Retinal pigment epithelial cell (primary cell): Measurements from ENCODE around the gene TTLL3.
"Not testable (repeated sequence)": the region's sequence is repeated elsewhere in the genome, so short reads cannot be mapped to it uniquely, and the experiment has no call there.

Source experiments
- DNase-seq: peaks from one replicate; pipeline ENCODE4 v3.0.0-alpha.2; 2010; ENCODE audit warnings: low read depth
- H3K4me3 ChIP-seq: 2 replicates; pipeline ENCODE4 v1.5.1; 2011; ENCODE audit warnings: mild to moderate bottlenecking, low read length, control low read depth, moderate library complexity
- TF ChIP-seq, protein P1 (sequence below): conservative IDR thresholded peaks from 2 replicates; pipeline ENCODE4 v1.5.1; 2011; ENCODE audit warnings: low read depth, low read length, control low read depth, inconsistent platforms

Gene TTLL3

DNA sequence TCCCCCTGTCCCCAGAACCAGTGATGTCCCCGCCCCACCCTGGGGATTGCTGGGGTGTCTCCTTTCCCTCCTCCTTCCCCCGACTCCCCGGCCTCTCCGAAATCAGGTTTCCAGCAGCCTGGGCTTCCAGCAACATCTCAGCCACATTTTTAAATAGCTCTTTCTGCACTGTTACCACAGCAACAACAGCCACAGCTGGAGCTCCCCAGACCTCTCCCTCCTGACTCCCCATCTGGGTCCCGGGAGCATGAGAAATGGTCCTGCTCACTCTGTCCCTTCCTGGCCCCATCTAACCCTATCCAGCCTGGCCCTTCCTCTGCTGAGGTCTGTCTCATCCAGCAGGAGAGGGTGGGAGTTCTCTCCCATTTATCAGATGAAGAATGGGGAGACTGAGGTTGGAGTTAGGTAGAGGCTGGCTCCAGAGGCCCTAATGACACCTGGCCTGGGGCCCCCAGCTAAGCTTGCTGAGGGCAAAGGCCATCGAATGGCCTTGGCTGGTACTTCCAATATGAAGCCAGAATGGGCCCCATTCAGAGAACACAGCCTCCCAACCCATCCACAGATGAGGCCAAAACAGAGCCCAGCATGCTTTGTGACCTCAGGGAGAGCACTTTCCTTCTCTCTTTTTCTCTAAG is 41.8 kb upstream of the TTLL3 start:
- no peak overlapping the region for H3K4me3 ChIP-seq
- TF ChIP-seq, protein P1, sequence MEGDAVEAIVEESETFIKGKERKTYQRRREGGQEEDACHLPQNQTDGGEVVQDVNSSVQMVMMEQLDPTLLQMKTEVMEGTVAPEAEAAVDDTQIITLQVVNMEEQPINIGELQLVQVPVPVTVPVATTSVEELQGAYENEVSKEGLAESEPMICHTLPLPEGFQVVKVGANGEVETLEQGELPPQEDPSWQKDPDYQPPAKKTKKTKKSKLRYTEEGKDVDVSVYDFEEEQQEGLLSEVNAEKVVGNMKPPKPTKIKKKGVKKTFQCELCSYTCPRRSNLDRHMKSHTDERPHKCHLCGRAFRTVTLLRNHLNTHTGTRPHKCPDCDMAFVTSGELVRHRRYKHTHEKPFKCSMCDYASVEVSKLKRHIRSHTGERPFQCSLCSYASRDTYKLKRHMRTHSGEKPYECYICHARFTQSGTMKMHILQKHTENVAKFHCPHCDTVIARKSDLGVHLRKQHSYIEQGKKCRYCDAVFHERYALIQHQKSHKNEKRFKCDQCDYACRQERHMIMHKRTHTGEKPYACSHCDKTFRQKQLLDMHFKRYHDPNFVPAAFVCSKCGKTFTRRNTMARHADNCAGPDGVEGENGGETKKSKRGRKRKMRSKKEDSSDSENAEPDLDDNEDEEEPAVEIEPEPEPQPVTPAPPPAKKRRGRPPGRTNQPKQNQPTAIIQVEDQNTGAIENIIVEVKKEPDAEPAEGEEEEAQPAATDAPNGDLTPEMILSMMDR, result no peak
- DNase-seq, result no peak

DNA sequence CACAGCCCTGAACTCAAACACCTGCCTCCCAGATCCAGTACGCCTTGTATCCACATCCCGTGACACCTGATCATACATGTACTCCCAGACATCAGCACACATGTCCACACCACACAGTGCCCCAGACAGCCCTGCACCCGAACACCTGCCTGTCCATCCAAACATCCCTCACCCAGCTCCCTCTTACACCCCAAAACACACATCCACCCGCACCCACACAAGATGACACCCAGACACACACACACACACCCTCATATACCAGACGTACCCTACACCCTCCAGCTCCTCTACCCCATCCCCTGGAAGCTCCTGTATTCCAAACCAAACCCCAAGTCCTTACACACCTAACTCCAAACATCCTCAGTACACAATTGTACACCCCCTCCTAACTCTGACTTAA is 41.0 kb upstream of the TTLL3 start:
- H3K4me3 ChIP-seq, result peak overlapping the region; percentile 61
- no peak for DNase-seq
- TF ChIP-seq, protein P1, result no peak

DNA sequence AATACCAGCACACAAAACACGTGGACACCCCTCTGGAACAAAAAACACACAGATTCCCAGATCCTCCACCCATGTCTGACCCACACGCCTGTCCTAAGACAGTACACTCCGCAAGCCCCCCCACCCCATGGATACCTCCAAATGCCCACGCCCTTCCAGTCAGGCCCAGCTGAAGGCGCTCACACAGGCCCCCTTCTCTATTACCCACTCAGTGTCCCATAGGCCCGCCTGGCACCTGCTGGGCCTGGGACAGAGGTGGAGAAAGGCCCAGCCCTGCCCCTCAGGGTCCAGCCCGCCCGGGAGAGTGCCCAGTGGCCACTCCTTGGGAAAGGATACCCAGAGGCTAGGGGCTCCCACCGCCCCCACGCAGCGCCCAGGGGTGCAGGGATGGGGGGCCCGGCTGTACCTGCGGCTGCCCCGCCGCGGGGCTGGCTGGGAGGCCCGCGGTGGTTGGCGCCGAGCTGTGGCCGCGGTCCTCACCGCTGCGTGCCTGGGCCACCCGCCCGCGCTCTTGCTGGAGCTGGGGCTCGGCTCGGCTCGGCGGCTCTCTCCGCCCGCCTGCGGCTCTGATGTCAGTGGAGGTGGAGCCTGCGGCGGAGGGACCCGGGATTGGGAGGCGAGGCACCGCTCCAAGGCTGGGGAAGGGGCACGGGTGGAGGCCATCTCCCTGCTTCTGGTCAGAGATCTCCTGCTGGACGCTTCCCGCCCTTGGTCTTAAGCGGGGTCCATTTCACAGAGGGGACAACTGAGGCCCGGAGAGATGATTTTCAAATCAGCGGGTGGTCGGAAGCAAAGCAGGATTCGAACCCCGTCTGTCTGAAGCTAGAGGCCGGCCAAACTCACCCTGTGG is 40.4 kb upstream of the TTLL3 start, which contains the start of gene CAMK1:
TSS of gene CAMK1 (minus strand) at position 522 of the 850 bp plus-strand sequence. CDS start 2,198 bp downstream, outside the sequence.
- no peak for DNase-seq
- TF ChIP-seq, protein P1, result no peak
- H3K4me3 ChIP-seq, result peak within 1 kb of the TSS; percentile 61

DNA sequence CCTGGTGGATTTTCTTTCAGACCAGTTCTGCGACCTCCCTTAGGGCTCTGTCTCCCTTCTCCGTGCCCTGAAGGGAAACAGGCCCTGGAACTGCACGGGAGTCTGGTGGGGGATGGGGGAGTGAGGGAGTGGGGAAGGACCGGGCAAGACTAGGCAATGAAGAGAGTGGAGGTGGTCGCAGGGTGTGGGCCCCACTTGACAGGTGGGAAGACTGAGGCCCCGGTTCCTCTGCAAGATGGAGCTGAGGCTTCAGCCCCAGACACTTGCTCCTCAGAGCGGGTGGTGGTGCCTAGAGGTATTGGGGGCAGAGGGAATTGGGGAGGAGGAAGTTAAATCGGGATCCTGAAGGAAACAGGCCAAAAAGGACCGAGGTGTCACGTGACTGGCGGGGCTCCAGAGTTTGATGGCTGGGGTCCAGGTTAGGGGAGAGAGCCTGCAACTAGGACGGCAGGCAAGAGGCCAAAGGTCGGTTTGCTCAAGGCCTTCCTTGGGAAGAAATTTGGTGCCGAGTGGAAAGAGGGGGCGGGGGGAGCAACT is 39.7 kb upstream of the TTLL3 start:
- DNase-seq, result no peak
- H3K4me3 ChIP-seq, result peak overlapping the region; percentile 61
- TF ChIP-seq, protein P1, result no peak

DNA sequence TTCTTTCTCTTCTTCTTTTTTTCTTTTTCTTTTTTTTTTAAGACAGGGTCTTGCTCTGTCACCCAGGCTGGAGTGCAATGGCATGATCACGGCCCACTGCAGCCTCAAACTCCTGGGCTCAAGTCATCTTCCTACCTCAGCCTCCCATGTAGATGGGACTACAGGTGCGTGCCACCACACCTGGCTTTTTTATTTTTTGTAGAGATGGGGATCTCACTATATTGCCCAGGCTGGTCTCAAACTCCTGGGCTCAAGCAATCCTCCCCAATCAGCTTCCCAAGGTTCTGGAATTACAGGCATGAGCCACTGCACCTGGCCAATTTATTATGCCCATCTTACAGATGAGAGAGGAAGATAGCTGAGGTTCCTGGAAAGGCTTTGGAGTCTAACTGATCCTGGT is 39.1 kb upstream of the TTLL3 start:
- H3K4me3 ChIP-seq, DNase-seq: not testable (repeated sequence)

DNA sequence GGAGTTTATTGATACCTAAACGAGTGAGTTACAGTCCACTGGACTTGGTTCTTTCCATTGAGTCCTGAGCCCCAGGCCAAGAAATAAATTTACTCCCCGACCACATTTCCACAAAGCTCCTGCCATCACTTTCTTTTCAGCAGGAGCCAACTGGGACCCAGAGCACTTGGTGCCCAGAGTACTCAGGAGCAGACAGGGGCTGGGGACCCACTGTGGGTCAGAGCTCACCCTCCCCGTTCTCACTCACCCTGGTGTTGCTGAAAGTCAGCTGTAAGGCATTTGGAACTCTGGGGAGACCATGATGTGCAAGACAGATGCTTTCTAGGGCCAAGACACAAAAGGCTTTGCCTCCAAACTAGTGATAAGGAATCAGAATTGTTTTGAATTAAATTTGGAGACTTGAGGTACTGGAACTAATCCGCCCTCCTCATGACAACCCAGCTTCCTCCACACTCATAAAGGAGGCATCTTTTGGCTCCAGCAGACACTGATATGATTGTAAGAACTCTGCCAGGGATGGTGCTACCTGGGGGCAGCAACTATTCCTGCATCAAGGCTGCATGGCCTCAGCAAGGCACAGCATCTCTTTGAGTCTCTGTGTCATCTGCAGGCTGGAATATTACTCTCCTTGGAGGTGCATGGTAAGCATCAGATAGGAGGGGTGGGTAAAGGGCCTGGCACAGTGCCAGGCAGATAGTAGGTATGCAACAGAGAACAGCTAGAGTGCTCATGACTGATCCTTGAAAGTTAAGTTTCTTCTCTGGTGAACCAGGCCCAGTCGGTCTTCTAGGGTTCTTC is 33.0 kb upstream of the TTLL3 start:
- TF ChIP-seq, protein P1, result no peak
- DNase-seq, result no peak
- H3K4me3 ChIP-seq, result no peak overlapping the region

DNA sequence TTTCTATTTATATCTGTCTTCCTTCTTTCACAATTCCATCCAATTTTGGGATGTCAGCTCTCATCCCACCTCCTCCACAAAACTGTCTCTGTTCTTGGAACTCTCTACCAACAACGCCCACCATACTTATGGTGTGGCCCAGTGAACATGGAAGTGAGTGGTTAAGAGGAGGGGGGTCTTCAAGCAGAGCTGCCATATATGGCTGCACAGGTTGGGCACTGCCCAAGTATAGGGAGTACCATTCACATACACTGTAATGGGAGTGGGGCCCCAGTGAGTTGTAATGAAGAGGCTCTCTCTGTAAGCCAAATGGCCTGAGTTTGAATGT is 32.4 kb upstream of the TTLL3 start:
- DNase-seq, result no peak
- TF ChIP-seq, protein P1, result no peak
- H3K4me3 ChIP-seq, result no peak overlapping the region
